Ovary (tissue), 9 donors: ENCODE results near the gene FCGR3A. TPM values are rescaled to one million over a fixed set of nuclear protein-coding genes. Genes with fewer than 3 reads are reported as not detected.
"Not testable (repeated sequence)": the region's sequence is repeated elsewhere in the genome, so short reads cannot be mapped to it uniquely, and the experiment has no call there.

ENCODE experiments used
- DNase-seq, 5 donors: peaks; one replicate each; pipeline ENCODE4 v3.0.0-alpha.2; 2019 to 2020
- H3K27ac ChIP-seq, 2 donors: fragments of 200-600 bp; one replicate each; pipeline versions ENCODE4 v1.5.1 to v1.8.0; 2019 to 2022
- H3K27me3 ChIP-seq: fragments of 200-600 bp; one replicate; pipeline ENCODE4 v1.8.0; 2022
- H3K36me3 ChIP-seq: fragments of 200-600 bp; sonication (generic); one replicate; pipeline ENCODE4 v1.5.1; 2019
- H3K4me1 ChIP-seq: one replicate; pipeline ENCODE4 v1.8.1; 2013; ENCODE audit warnings: mild to moderate bottlenecking, moderate library complexity; ENCODE audit not compliant: insufficient read depth
- H3K4me3 ChIP-seq: fragments of 200-600 bp; sonication (generic); one replicate; pipeline ENCODE4 v1.5.1; 2017
- H3K9me3 ChIP-seq, 2 donors: fragments of 200-600 bp in 1 of 2; sonication (generic) in 1 of 2; one replicate each; pipeline versions ENCODE4 v1.5.1 to v1.8.1; 2013 to 2019; ENCODE audit warnings: mild to moderate bottlenecking in 1 of 2, moderate library complexity in 1 of 2
- WGBS, 3 donors: extraction: QIAGEN DNeasy Blood & Tissue Kit in 1 of 3; methylation state at CpG; one replicate each; pipeline versions ENCODE4 v1.1.5 to v1.1.7; 2013 to 2017; 5-methylcytosine and 5-hydroxymethylcytosine counted together
- intact Hi-C, 4 donors: fragments of 100-400 bp; cut with DNase I; formaldehyde crosslinking; loops; one replicate each; pipeline versions ENCODE4 v1.11.0 to v1.15.1; 2022 to 2023
- polyA plus RNA-seq, 2 donors: library from polyadenylated mRNA; stranded (reverse); fragments of 200-250 nt in 1 of 2; fragments of 350-450 nt in 1 of 2; fragmentation: Illumina TruSeq in 1 of 2; extraction: RNeasy Lipid Tissue Mini Kit (QIAGEN cat#74804) in 1 of 2; gene quantifications; one replicate each; pipeline ENCODE4 v1.2.3, GENCODE V29; 2013 to 2014
- total RNA-seq, 7 donors: library from RNA; depleted of rRNA in 2 of 7; stranded (reverse); fragments of >200 nt in 2 of 7; fragmentation: NEBNext Ultra II Directional in 3 of 7; extraction: Animal tissue kit (Norgen Biotek cat#: 25700) in 3 of 7; gene quantifications; one replicate each; pipeline versions ENCODE4 v1.1.0 to v1.2.4, GENCODE V29; 2016 to 2023
- donor health status: DM: no; HTN: no; CAD: no; lungs with moderate emphysema.
- donor health status: DM: no; HTN: no; CAD: no.
- donor health status: Bipolar disorder and iron deficiency.
- donor health status: DM: yes; HTN: yes; CAD: no.
- donor health status: DM: no; HTN: no; CAD: no.
- donor health status: DM: yes; HTN: yes; CAD: no.

FCGR3A gene
- total and polyA plus RNA-seq, 9 donors = 4.7 to 44.3 (median 6.8) TPM

DNA sequence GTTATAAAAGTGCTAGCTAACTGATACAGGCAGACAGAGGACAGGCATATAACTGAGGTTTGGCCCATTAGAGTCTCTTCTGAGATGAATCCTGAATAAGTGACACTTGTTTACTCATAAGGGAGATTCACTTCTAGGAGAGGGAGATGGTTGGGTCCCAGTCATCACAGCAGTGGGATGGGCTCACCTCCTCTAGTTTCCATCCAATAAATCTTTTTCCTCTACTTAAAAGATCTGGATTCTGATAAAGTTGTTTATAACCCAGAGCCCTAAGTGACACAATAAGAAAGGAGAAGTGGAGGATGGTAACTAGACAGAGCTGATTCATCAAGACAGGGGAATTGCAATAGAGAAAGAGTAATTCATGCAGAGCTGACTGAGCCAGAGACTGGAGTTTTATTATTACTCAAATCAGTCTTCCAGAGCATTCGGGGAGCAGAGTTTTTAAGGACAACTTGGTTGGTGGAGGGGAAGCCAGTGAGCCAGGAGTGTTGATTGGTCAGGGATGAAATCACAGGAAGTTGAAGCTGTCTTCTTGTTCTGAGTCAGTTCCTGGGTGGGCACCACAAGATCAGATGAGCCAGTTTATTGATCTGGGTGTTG, 5.3 kb upstream of the FCGR3A start:
- H3K36me3 ChIP-seq, H3K4me3 ChIP-seq, DNase-seq, H3K4me1 ChIP-seq, H3K27ac ChIP-seq, intact Hi-C loops, H3K27me3 ChIP-seq, H3K9me3 ChIP-seq: not testable (repeated sequence)
- WGBS, 3 donors = 25 to 46% (median 41%) methylated on average over 1 of the region's 1 CpG

DNA sequence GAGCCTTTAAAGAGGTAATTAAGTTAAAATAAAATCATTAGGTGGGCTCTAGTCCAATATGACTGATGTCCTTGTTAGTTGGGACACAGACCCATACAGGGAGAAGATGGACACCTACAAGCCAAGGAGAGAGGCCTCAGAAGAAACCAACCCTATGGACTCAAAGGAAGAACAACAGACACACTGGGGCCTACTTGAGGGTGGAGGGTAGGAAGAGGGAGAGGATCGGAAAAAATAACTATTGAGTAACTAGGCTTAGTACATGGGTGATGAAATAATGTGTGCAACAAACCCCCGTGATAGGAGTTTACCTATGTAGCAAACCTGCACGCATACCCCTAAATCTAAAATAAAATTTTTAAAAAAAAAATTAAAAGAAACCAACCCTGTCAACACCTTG, 4.7 kb upstream of the FCGR3A start:
- H3K27ac ChIP-seq, H3K27me3 ChIP-seq, H3K9me3 ChIP-seq, H3K4me1 ChIP-seq, H3K4me3 ChIP-seq, intact Hi-C loops, H3K36me3 ChIP-seq, DNase-seq: not testable (repeated sequence)
- WGBS, 3 donors = 91 to 94% (median 92%) methylated on average over 3 of the region's 3 CpGs

DNA sequence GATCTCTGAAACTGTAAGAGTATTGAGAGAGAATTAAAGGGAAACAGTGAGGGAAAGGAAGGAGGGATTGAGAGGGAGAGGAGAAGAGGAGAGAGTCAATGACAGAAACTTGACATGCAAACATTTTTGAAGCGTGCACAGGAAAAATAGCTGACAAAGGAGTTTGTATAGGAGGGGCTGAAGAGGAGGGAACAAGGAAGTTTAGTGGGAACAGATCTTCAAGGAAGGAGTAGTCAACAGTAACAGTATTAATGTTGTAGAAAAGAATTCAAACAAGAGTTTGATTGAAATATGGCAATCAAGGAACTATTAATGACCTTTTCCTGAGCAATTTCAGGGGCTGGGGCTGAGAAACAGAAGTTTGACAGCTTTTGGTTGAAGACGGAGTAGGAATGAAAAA, 4.0 kb upstream of the FCGR3A start:
- H3K4me3 ChIP-seq, DNase-seq, H3K27ac ChIP-seq, H3K27me3 ChIP-seq, H3K9me3 ChIP-seq, H3K36me3 ChIP-seq, intact Hi-C loops, H3K4me1 ChIP-seq: not testable (repeated sequence)
- 75 to 81% (median 79%) methylated on average over 1 to 2 of the region's 2 CpGs for WGBS, 3 donors

DNA sequence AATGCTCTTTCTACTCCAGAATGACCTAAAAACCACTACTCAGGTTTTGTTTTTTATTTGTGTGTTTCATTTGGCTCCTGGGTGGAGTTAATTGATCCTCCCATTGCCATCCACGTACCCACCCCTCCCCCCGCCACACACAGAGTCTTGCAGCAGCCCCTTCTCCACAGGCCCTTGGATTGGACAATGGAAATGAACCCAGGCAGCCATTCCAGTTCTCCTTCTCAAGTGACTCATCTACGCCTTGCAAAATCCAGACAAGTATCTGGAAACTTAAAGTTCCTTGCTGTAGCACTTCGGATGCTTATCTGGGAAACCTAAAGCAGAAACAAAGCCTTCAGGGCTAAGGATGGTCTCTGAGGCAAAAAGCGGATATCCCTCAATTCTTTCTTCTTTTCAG, 1.3 kb upstream of the FCGR3A start:
- H3K4me3 ChIP-seq, H3K36me3 ChIP-seq, H3K9me3 ChIP-seq, DNase-seq, intact Hi-C loops, H3K4me1 ChIP-seq, H3K27ac ChIP-seq, H3K27me3 ChIP-seq: not testable (repeated sequence)
- 79 to 86% (median 84%) methylated on average over 5 of the region's 5 CpGs for WGBS, 3 donors

DNA sequence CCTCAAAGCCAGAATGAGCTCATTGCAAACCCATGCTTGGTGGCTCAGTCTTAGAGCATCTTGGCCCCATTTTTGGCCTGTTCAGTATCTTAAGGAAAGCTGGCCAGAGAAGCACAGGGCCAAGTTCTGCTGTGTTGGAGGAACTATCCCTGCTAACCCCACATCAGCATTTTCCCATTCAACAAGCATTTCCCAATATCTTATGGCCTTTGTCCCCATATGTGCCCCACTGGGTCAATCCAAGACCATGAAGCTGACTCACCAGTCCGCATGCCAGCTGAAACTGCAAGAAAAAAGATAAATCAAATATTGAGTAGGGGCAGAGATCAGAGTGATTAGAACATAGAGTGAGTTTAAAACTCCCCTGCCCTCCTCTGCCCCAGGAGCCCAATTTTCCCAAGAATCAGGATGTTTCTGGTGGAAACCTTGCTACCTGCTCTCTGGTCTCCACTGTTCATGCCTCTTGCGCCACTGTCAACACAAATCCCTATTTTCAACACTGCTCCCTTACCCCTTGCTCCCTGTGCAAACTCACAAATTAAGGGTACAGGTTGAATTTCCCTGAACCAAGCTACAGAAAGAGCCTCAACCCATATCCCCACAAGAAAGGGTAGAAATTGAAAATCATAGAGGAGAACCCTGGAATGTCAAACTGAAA, 740 bp downstream of the FCGR3A start:
- H3K9me3 ChIP-seq, DNase-seq, H3K4me3 ChIP-seq, H3K27ac ChIP-seq, intact Hi-C loops, H3K4me1 ChIP-seq, H3K36me3 ChIP-seq, H3K27me3 ChIP-seq: not testable (repeated sequence)
- 81 to 88% (median 82%) methylated on average over 1 of the region's 2 CpGs for WGBS, 3 donors

DNA sequence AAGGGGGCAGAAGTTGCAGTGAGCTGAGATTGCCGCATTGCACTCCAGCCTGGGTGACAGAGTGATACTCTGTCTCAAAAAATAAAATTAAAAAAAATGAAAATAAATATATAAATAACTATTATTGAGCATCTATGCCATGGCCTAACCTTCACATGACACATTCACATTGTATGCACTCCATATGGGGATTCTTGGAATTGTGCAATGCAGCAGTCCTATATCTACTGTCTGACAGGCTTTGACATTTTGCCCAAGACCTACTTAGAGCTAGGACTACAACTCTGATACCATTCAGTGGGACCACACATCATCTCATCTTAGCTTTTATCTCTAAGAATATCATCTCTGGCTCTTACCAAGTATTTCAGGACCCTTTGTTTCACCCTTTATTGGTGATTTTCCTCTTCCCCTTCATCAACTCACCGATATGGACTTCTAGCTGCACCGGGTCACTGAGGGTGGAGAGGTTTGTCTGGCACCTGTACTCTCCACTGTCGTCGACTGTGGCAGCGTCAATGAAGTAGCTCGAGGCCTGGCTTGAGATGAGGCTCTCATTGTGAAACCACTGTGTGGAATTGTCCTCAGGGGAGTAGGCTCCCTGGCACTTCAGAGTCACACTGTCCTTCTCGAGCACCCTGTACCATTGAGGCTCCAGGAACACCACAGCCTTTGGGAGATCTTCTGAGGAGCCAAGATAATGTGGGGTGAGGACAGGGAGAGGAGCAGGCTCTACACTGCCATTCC, 1.4 kb downstream of the FCGR3A start:
- H3K27ac ChIP-seq, DNase-seq, intact Hi-C loops, H3K9me3 ChIP-seq, H3K4me3 ChIP-seq, H3K4me1 ChIP-seq, H3K27me3 ChIP-seq, H3K36me3 ChIP-seq: not testable (repeated sequence)
- WGBS, 3 donors = 83 to 93% (median 88%) methylated on average over 8 of the region's 8 CpGs

DNA sequence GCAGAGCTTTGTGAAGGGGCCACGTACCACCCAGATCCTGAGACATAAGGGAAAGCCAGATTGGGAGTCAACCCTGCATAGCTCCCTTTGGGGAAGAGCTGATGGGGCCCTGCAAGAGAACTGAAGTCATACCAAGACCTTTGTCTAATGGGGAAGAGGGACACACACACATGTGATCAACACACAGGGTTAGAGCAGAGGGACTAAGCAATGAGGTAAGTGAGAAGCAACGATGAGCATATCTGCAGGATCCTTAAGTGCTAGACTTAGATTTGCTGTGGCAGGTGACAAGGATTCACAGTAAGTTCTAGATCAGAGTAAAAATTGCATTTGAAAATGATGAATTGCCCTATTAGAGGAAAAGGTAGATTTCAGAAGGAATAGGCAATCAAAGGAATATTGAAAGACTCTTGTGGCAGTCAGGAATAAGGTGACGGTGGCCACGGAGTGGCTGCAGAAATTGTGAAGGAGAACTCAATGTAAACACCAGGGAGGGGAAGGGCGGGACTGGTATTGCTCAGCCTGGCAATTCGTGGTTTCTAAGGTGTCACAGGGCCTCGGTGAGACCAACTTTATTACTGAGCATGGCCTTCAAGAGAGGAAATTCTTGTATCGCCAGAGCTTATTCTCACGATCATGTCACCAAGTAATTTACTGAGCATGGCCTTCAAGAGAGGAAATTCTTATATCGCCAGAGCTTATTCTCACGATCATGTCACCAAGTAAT, 4.5 kb downstream of the FCGR3A start:
- DNase-seq, H3K9me3 ChIP-seq, H3K36me3 ChIP-seq, H3K4me3 ChIP-seq, H3K4me1 ChIP-seq, H3K27ac ChIP-seq, H3K27me3 ChIP-seq, intact Hi-C loops: not testable (repeated sequence)
- 64 to 68% (median 66%) methylated on average over 10 to 11 of the region's 11 CpGs for WGBS, 3 donors

DNA sequence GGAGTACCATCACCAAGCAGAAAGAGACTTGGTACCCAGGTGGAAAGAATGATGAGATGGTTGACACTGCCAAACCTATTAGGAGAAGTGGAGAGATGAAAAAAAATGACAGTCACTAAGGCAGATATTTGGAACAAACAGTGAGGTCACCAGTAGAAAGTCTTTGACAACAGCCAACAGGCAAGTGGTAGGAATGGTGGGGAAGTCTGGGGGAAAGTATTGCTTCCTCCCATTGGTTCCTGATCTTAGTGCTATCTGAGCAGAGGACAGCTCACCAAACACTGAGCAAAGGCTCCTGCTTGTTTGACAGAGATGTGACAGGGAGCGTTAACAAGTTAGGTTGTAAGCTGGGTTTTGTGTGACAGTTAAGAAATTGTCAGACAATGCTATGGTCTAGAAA, 6.5 kb downstream of the FCGR3A start:
- DNase-seq, H3K27ac ChIP-seq, H3K9me3 ChIP-seq, intact Hi-C loops, H3K4me1 ChIP-seq, H3K27me3 ChIP-seq, H3K4me3 ChIP-seq, H3K36me3 ChIP-seq: not testable (repeated sequence)
- WGBS, 3 donors = 83 to 97% (median 84%) methylated on average over 1 of the region's 1 CpG

DNA sequence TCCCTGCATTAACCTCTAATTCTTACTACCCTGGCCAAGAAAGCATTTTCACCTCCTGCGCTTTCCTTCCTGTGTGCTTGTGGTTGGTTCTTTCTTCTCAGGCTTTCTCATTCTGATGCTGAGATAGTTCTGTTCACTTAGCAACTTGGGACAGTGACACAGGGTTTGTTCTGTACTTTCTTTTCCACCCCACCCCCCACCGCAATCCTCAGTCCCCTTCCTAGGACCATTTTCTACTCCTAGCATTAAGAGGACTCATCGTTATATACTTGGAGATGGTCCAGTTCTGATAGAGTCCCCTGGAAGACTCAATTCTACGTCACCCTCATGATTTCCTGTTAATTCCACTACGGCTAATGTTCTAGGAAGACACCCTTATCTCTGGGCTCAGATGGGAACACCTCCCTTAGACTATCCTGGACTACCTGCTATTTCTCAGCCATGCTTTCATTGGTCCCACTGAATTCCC, 7.5 kb downstream of the FCGR3A start:
- H3K27me3 ChIP-seq, H3K4me1 ChIP-seq, H3K27ac ChIP-seq, H3K4me3 ChIP-seq, intact Hi-C loops, H3K36me3 ChIP-seq, DNase-seq, H3K9me3 ChIP-seq: not testable (repeated sequence)
- 53 to 60% (median 59%) methylated on average over 5 of the region's 5 CpGs for WGBS, 3 donors

DNA sequence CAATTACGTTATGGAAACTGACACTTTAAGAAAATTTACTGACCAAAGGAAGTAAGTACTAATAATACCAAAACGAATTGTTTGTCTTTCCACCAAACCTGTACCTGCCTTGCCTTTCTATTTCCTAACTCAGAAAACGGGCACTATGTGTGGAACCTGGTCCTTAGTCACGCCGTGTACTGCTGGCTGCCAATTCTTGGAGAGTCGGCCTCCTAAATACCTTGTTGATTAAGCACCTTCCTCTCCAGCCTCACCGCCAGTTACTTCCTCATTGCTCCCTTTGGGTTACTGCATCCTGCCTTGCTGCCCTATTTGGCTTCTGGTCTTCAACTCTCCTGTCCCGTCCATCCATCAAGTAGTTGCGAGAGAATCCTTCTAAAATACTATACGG, 9.1 kb downstream of the FCGR3A start:
- H3K36me3 ChIP-seq, DNase-seq, intact Hi-C loops, H3K9me3 ChIP-seq, H3K27ac ChIP-seq, H3K4me3 ChIP-seq, H3K4me1 ChIP-seq, H3K27me3 ChIP-seq: not testable (repeated sequence)
- 51 to 66% (median 60%) methylated on average over 10 of the region's 10 CpGs for WGBS, 3 donors

DNA sequence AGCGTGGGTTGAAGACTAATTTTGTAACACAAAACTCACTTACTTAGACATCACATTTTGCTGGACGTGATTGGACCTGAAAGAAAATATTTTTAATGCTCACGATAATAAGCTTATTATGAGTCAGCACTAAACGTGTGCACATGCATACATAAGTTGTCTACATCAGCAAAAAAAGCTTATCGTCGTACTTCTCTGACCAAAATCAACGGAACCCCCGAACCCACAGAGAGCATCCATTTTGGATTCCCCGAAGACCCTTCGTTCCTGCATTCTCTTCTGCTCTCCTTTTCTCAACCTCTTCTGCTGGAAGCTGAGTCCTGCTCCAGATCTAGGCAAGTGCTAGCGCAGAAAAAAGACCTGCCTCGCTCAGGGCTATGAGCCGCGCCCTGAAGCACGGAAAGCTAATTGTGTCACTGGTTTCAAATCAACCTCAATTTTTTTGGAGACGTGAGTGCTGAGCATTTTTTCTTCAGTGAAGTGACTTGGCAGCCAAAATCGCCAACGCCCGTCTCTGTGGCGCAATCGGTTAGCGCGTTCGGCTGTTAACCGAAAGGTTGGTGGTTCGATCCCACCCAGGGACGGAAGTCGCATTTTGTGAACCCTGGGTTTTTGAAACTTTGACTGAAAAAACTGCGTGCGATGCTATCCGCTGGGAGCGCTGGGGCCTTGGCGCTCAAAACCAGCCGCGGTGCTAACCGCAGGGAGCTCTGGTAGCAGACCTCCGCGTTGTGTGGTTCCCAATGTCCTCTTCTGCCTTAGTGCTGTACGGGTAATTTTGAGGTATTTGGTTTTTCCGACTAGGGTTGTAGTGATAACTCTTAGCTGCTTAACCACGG, 9.7 kb downstream of the FCGR3A start:
- intact Hi-C loops = loop anchor here in 1 of 4 donors (10.0 kb wide), 1 partner anchor 145 kb away; no protein-coding TSS in a partner anchor
- DNase-seq = peak; percentile 73 to 87 (median 81)
- peak overlapping the region; percentile 52 for H3K4me3 ChIP-seq
- not testable (repeated sequence) for H3K27me3 ChIP-seq, H3K36me3 ChIP-seq, H3K9me3 ChIP-seq, H3K27ac ChIP-seq, H3K4me1 ChIP-seq
- 2 to 3% (median 3%) methylated on average over 41 of the region's 41 CpGs for WGBS, 3 donors
